GM12878 (cell line): ENCODE data around the gene EML3. TPM values are rescaled to one million over a fixed set of nuclear protein-coding genes. Genes with fewer than 3 reads are reported as not detected.

Source experiments
- BCL11A ChIP-seq: IDR thresholded peaks from 2 replicates; pipeline ENCODE4 v1.6.1; 2011; ENCODE audit warnings: low read depth, low read length
- CHD1 ChIP-seq: IDR thresholded peaks from 2 replicates; pipeline ENCODE4 v1.6.1; 2012; ENCODE audit warnings: low read depth, low read length, improper control_type of control experiment
- EZH2 ChIP-seq: IDR thresholded peaks from 2 replicates; pipeline ENCODE4 v1.6.1; 2012; ENCODE audit warnings: low read depth, mild to moderate bottlenecking, control low read depth, inconsistent platforms, low read length, borderline replicate concordance; ENCODE audit not compliant: control insufficient read depth
- HCFC1 ChIP-seq: fragments of 150-350 bp; IDR thresholded peaks from 2 replicates; pipeline ENCODE4 v1.6.1; 2014; ENCODE audit warnings: low read length
- HDGF ChIP-seq: fragments of 450-650 bp; IDR thresholded peaks from 2 replicates; pipeline ENCODE4 v1.6.1; 2016; ENCODE audit warnings: antibody characterized with exemption
- IRF4 ChIP-seq: IDR thresholded peaks from 2 replicates; pipeline ENCODE4 v1.6.1; 2011; ENCODE audit warnings: low read depth, low read length
- JUND ChIP-seq: IDR thresholded peaks from 2 replicates; pipeline ENCODE4 v1.6.1; 2012; ENCODE audit warnings: low read depth, mild to moderate bottlenecking, low read length, improper control_type of control experiment, moderate library complexity
- NRF1 ChIP-seq: conservative IDR thresholded peaks from 2 replicates; pipeline ENCODE4 v1.6.1; 2011; ENCODE audit warnings: mild to moderate bottlenecking, low read depth, low read length, improper control_type of control experiment
- PBX3 ChIP-seq: IDR thresholded peaks from 2 replicates; pipeline ENCODE4 v1.6.1; 2011; ENCODE audit warnings: mild to moderate bottlenecking, low read depth, low read length, moderate library complexity; ENCODE audit not compliant: insufficient replicate concordance
- PKNOX1 ChIP-seq: fragments of 450-650 bp; IDR thresholded peaks from 2 replicates; pipeline ENCODE4 v1.6.1; 2016; ENCODE audit warnings: mild to moderate bottlenecking
- PML ChIP-seq: IDR thresholded peaks from 2 replicates; pipeline ENCODE4 v1.6.1; 2012; ENCODE audit warnings: low read length, inconsistent platforms
- RAD21 ChIP-seq: IDR thresholded peaks from 2 replicates; pipeline ENCODE4 v1.6.1; 2011; ENCODE audit warnings: mild to moderate bottlenecking, low read depth, low read length, moderate library complexity; ENCODE audit not compliant: insufficient read depth
- RELA ChIP-seq: fragments of 450-650 bp; IDR thresholded peaks from 2 replicates; pipeline ENCODE4 v1.8.0; 2014; ENCODE audit warnings: borderline replicate concordance; ENCODE audit not compliant: partially characterized antibody
- RUNX3 ChIP-seq: IDR thresholded peaks from 2 replicates; pipeline ENCODE4 v1.6.1; 2012; ENCODE audit warnings: low read length, inconsistent platforms
- SREBF2 ChIP-seq: IDR thresholded peaks from 2 replicates; pipeline ENCODE4 v1.6.1; 2012; ENCODE audit warnings: mild to moderate bottlenecking, low read length
- TAF1 ChIP-seq: IDR thresholded peaks from 2 replicates; pipeline ENCODE4 v1.6.1; 2011; ENCODE audit warnings: mild to moderate bottlenecking, low read depth, low read length, borderline replicate concordance
- polyA plus RNA-seq, 11 experiments: library from polyadenylated mRNA; depleted of rRNA in 4 of 11; unstranded in 6 of 11; stranded (reverse) in 5 of 11; fragments of >200 nt; fragmentation: Nextera tagmentation in 4 of 11; fragmentation: Illumina TruSeq in 1 of 11; extraction: Ambion mirVana in 4 of 11; extraction: Trizol in 1 of 11; gene quantifications; 1 replicate in 1 of 11; 2 replicates in 10 of 11; pipeline versions ENCODE4 v1.2.1 to v1.2.3, GENCODE V29; 2011 to 2016; ENCODE audit warnings: inconsistent platforms in 2 of 11, missing spikeins in 2 of 11, low read depth in 1 of 11
- total RNA-seq, 4 experiments: library from RNA; depleted of rRNA in 3 of 4; stranded (reverse); fragments of >200 nt in 3 of 4; fragmentation: Illumina TruSeq in 1 of 4; extraction: Trizol in 1 of 4; gene quantifications; 2 replicates each; pipeline versions ENCODE4 v1.2.1 to v1.2.3, GENCODE V29; 2013 to 2021
- TF ChIP-seq, protein P1 (sequence below): IDR thresholded peaks from 2 replicates; pipeline ENCODE4 v1.6.1; 2012; ENCODE audit warnings: low read depth, low read length, improper control_type of control experiment
- TF ChIP-seq, protein P2 (sequence below): IDR thresholded peaks from 2 replicates; pipeline ENCODE4 v1.6.1; 2012; ENCODE audit warnings: low read length, inconsistent platforms
- TF ChIP-seq, protein P3 (sequence below): fragments of 450-650 bp; IDR thresholded peaks from 2 replicates; pipeline ENCODE4 v1.6.1; 2018; ENCODE audit warnings: mild to moderate bottlenecking, low read depth, moderate library complexity; ENCODE audit not compliant: partially characterized antibody

The EML3 gene
- total and polyA plus RNA-seq, 10 of the 15 experiments (the other 5 are each of a cell fraction or from before 2014, with no cell fraction given) = 0.58 to 82.5 (median 24.8) TPM

- TF ChIP-seq, protein P1, sequence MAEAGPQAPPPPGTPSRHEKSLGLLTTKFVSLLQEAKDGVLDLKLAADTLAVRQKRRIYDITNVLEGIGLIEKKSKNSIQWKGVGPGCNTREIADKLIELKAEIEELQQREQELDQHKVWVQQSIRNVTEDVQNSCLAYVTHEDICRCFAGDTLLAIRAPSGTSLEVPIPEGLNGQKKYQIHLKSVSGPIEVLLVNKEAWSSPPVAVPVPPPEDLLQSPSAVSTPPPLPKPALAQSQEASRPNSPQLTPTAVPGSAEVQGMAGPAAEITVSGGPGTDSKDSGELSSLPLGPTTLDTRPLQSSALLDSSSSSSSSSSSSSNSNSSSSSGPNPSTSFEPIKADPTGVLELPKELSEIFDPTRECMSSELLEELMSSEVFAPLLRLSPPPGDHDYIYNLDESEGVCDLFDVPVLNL = peak; percentile 72
- no peak for TF ChIP-seq HCFC1
- TF ChIP-seq, protein P2, sequence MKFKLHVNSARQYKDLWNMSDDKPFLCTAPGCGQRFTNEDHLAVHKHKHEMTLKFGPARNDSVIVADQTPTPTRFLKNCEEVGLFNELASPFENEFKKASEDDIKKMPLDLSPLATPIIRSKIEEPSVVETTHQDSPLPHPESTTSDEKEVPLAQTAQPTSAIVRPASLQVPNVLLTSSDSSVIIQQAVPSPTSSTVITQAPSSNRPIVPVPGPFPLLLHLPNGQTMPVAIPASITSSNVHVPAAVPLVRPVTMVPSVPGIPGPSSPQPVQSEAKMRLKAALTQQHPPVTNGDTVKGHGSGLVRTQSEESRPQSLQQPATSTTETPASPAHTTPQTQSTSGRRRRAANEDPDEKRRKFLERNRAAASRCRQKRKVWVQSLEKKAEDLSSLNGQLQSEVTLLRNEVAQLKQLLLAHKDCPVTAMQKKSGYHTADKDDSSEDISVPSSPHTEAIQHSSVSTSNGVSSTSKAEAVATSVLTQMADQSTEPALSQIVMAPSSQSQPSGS = no peak
- TF ChIP-seq PBX3 = no peak
- TF ChIP-seq CHD1 = 0 out of 2 replicates have a peak, but pooled peaks have one; percentile 51
- TF ChIP-seq HDGF = 0 out of 2 replicates have a peak, but pooled peaks have one; percentile 39
- no peak for TF ChIP-seq RELA
- no peak for TF ChIP-seq IRF4
- peak; percentile 64 for TF ChIP-seq RUNX3
- TF ChIP-seq TAF1 = peak; percentile 94
- no peak for TF ChIP-seq BCL11A
- no peak for TF ChIP-seq JUND
- TF ChIP-seq RAD21 = no peak
- TF ChIP-seq EZH2 = no peak
- TF ChIP-seq NRF1 = no peak
- TF ChIP-seq PKNOX1 = peak; percentile 77
- TF ChIP-seq SREBF2 = no peak
- TF ChIP-seq, protein P3, sequence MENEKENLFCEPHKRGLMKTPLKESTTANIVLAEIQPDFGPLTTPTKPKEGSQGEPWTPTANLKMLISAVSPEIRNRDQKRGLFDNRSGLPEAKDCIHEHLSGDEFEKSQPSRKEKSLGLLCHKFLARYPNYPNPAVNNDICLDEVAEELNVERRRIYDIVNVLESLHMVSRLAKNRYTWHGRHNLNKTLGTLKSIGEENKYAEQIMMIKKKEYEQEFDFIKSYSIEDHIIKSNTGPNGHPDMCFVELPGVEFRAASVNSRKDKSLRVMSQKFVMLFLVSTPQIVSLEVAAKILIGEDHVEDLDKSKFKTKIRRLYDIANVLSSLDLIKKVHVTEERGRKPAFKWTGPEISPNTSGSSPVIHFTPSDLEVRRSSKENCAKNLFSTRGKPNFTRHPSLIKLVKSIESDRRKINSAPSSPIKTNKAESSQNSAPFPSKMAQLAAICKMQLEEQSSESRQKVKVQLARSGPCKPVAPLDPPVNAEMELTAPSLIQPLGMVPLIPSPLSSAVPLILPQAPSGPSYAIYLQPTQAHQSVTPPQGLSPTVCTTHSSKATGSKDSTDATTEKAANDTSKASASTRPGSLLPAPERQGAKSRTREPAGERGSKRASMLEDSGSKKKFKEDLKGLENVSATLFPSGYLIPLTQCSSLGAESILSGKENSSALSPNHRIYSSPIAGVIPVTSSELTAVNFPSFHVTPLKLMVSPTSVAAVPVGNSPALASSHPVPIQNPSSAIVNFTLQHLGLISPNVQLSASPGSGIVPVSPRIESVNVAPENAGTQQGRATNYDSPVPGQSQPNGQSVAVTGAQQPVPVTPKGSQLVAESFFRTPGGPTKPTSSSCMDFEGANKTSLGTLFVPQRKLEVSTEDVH = no peak
- TF ChIP-seq PML = peak; percentile 81; the same call in 1 of the 2 replicates
Observed at GRCh38 chr11:62645946-62646824, 33.6 kb upstream of the EML3 start, which contains the start of gene GANAB (continued).
